Lung (tissue), 12 donors: ENCODE measurements around the gene FAM47E. TPM values are rescaled to one million over a fixed set of nuclear protein-coding genes. Genes with fewer than 3 reads are reported as not detected.

ENCODE experiments used
- ATAC-seq: fragments of 200-7000 bp; cut with Tn5 transposase; one replicate; pipeline ENCODE4 v1.9.1; 2020; ENCODE audit warnings: moderate number of reproducible peaks; ENCODE audit not compliant: insufficient read depth, low FRiP score
- DNase-seq, 3 donors: peaks; one replicate each; pipeline ENCODE4 v3.0.0-alpha.2; 2013 to 2017
- H3K27ac ChIP-seq, 2 donors: one replicate each; pipeline ENCODE4 v1.5.1; 2013; ENCODE audit warnings: mild to moderate bottlenecking in 2 of 2, moderate library complexity in 2 of 2, control low read depth in 1 of 2, inconsistent platforms in 1 of 2, low read depth in 1 of 2, low read length in 1 of 2
- H3K27me3 ChIP-seq, 3 donors: one replicate each; pipeline ENCODE4 v1.5.1; 2013; ENCODE audit warnings: low read length in 2 of 3; ENCODE audit not compliant: control insufficient read depth in 3 of 3, insufficient read depth in 3 of 3
- H3K36me3 ChIP-seq, 4 donors: one replicate each; pipeline ENCODE4 v1.5.1; 2013; ENCODE audit warnings: low read length in 4 of 4, mild to moderate bottlenecking in 1 of 4, moderate library complexity in 1 of 4; ENCODE audit not compliant: control insufficient read depth in 4 of 4, insufficient read depth in 4 of 4
- H3K4me1 ChIP-seq, 5 donors: one replicate each; pipeline ENCODE4 v1.5.1; 2013; ENCODE audit warnings: low read length in 5 of 5, mild to moderate bottlenecking in 2 of 5, moderate library complexity in 1 of 5; ENCODE audit not compliant: control insufficient read depth in 5 of 5, insufficient read depth in 5 of 5
- H3K4me3 ChIP-seq: one replicate; pipeline ENCODE4 v1.5.1; 2013; ENCODE audit warnings: mild to moderate bottlenecking, control low read depth, moderate library complexity
- H3K9ac ChIP-seq, 2 donors: one replicate each; pipeline ENCODE4 v1.5.1; 2013; ENCODE audit warnings: low read length in 2 of 2, control low read depth in 1 of 2; ENCODE audit not compliant: insufficient read depth in 1 of 2
- H3K9me3 ChIP-seq, 4 donors: one replicate each; pipeline ENCODE4 v1.5.1; 2013; ENCODE audit warnings: low read length in 3 of 4, mild to moderate bottlenecking in 1 of 4, moderate library complexity in 1 of 4; ENCODE audit not compliant: control insufficient read depth in 4 of 4, insufficient read depth in 3 of 4
- WGBS, 2 donors: extraction: QIAGEN DNeasy Blood & Tissue Kit; methylation state at CpG; one replicate each; pipeline ENCODE4 v1.1.7; 2013; 5-methylcytosine and 5-hydroxymethylcytosine counted together
- polyA plus RNA-seq, 2 donors: library from polyadenylated mRNA; stranded (reverse); fragments of 200-250 nt; gene quantifications; one replicate each; pipeline ENCODE4 v1.2.1, GENCODE V29; 2013
- total RNA-seq, 2 donors: library from RNA; depleted of rRNA in 1 of 2; stranded (reverse); fragments of >200 nt in 1 of 2; gene quantifications; one replicate each; pipeline ENCODE4 v1.2.1, GENCODE V29; 2014 to 2021
- TF ChIP-seq, protein P1 (sequence below): IDR thresholded peaks from 2 replicates; pipeline ENCODE4 v1.5.1; 2012; ENCODE audit warnings: mild to moderate bottlenecking; ENCODE audit errors: control extremely low read depth, extremely low read depth
- donor health status: control.
- donor health status: control.
- donor health status: Bipolar disorder and iron deficiency.
- donor health status: healthy.
- donor health status: DM: yes; HTN: yes; CAD: no.

FAM47E gene
- total and polyA plus RNA-seq, 4 donors, result 4.4 to 10.7 (median 7.0) TPM

DNA sequence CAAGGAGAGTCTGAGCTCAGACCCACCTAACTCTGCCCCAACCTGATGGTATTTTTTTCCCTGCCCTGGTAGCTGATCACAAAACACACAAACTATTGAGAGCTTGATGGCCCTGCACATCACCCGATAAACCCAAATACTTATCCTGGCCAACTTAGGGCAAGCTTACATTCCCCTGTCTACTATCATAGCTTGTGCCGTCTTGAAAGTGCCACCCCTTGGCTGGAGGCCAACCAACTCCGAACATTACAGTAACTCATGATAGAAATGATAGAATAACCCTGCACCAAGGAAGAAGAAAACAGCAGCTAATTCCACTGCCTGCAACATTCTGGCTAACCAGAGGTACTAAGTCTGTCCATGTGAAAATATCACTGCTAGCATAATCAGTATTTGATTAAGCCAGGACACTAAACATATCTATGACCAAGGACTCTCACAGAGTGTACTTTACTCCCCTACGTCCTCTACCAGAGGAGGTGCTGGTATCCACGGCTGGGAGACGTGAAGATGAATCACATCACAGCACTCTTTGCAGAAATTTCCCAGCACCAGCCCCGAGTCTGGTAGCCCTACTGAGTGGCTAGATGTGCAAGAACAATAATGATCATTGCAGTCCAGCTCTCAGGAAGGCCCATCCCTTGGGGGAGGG is 63.9 kb downstream of the FAM47E start:
- no peaks in the 10 kb centered on the region for H3K36me3 ChIP-seq
- DNase-seq (no peak), ATAC-seq (no peak)
- H3K4me1 ChIP-seq, result peaks cover 0 to 2% (median 0%) of the 10 kb centered on the region in 5 donors
- 89 to 93% methylated on average over 7 of the region's 7 CpGs for WGBS, 2 donors
- no peak overlapping the region for H3K4me3 ChIP-seq
- TF ChIP-seq, protein P1, sequence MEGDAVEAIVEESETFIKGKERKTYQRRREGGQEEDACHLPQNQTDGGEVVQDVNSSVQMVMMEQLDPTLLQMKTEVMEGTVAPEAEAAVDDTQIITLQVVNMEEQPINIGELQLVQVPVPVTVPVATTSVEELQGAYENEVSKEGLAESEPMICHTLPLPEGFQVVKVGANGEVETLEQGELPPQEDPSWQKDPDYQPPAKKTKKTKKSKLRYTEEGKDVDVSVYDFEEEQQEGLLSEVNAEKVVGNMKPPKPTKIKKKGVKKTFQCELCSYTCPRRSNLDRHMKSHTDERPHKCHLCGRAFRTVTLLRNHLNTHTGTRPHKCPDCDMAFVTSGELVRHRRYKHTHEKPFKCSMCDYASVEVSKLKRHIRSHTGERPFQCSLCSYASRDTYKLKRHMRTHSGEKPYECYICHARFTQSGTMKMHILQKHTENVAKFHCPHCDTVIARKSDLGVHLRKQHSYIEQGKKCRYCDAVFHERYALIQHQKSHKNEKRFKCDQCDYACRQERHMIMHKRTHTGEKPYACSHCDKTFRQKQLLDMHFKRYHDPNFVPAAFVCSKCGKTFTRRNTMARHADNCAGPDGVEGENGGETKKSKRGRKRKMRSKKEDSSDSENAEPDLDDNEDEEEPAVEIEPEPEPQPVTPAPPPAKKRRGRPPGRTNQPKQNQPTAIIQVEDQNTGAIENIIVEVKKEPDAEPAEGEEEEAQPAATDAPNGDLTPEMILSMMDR, result no peak
- no peak overlapping the region for H3K27ac ChIP-seq
- no peaks in the 10 kb centered on the region for H3K27me3 ChIP-seq
- peaks cover 0 to 10% (median 7%) of the 10 kb centered on the region in 4 donors for H3K9me3 ChIP-seq
- no peak overlapping the region for H3K9ac ChIP-seq

GRCh38 chr4:76316131-76316530 is 64.6 kb downstream of the FAM47E start:
- Histone ChIP-seq H3K36me3 (no peaks in the 10 kb centered on the region), H3K4me3 (no peak overlapping the region), H3K27ac (no peak overlapping the region), H3K27me3 (no peaks in the 10 kb centered on the region), H3K4me1 (peaks cover 0 to 2% (median 0%) of the 10 kb centered on the region in 5 donors), H3K9me3 (peaks cover 0 to 10% (median 7%) of the 10 kb centered on the region in 4 donors), H3K9ac (no peak overlapping the region)
- DNase-seq (no peak), ATAC-seq (no peak)
- WGBS, 2 donors, result 89 to 96% methylated on average over 1 of the region's 1 CpG
- TF ChIP-seq, protein P1, result no peak

- Histone ChIP-seq H3K27me3 (no peaks in the 10 kb centered on the region), H3K4me1 (no peaks in the 10 kb centered on the region), H3K9ac (no peak overlapping the region), H3K27ac (no peak overlapping the region), H3K4me3 (no peak overlapping the region), H3K9me3 (peaks cover 0 to 11% (median 5%) of the 10 kb centered on the region in 4 donors), H3K36me3 (no peaks in the 10 kb centered on the region)
- WGBS, 2 donors, result 48 to 69% methylated on average over 3 of the region's 3 CpGs
- ATAC-seq, result no peak
- TF ChIP-seq, protein P1, result no peak
- no peak for DNase-seq
Measured at GRCh38 chr4:76322236-76322635, 70.7 kb downstream of the FAM47E start.

GRCh38 chr4:76325072-76325471 is 73.6 kb downstream of the FAM47E start:
- no peak for ATAC-seq
- H3K27me3 ChIP-seq, result no peaks in the 10 kb centered on the region
- H3K27ac ChIP-seq, result no peak overlapping the region
- no peak overlapping the region for H3K9ac ChIP-seq
- no peaks in the 10 kb centered on the region for H3K4me1 ChIP-seq
- H3K9me3 ChIP-seq, result peaks cover 0 to 13% (median 3%) of the 10 kb centered on the region in 4 donors
- no peak overlapping the region for H3K4me3 ChIP-seq
- no peaks in the 10 kb centered on the region for H3K36me3 ChIP-seq
- DNase-seq, result no peak
- TF ChIP-seq, protein P1, result no peak
